ENCODE measurements around the gene CCDC102B. TPM values are rescaled to one million over a fixed set of nuclear protein-coding genes. Genes with fewer than 3 reads are reported as not detected.

Gene CCDC102B
- polyA plus RNA-seq, 3 donors from 2014 or later: 2.8 to 7.0 (median 6.2) TPM

- no peak overlapping the region for H3K27ac Mint-ChIP-seq
- H3K4me1 Mint-ChIP-seq: no peaks in the 10 kb centered on the region
- H3K4me3 Mint-ChIP-seq: no peak overlapping the region
- H3K9me3 Mint-ChIP-seq: peaks cover 0 to 8% (median 1%) of the 10 kb centered on the region in 6 donors
- H3K36me3 Mint-ChIP-seq: no peaks in the 10 kb centered on the region
- DNase-seq: no peak
- no peaks in the 10 kb centered on the region for H3K27me3 Mint-ChIP-seq (ENCODE audit: low read depth in 3 of 3)
These were observed 237.9 kb downstream of the CCDC102B start for GRCh38 chr18:69035756-69036155.

GRCh38 chr18:69044215-69044614, 246.3 kb downstream of the CCDC102B start:
- no peak for DNase-seq
- no peaks in the 10 kb centered on the region for H3K36me3 Mint-ChIP-seq
- H3K4me1 Mint-ChIP-seq: no peaks in the 10 kb centered on the region
- no peak overlapping the region for H3K27ac Mint-ChIP-seq
- H3K9me3 Mint-ChIP-seq: peaks cover 6 to 15% (median 9%) of the 10 kb centered on the region in 6 donors
- no peak overlapping the region for H3K4me3 Mint-ChIP-seq
- peaks cover 0 to 2% (median 0%) of the 10 kb centered on the region in 3 donors for H3K27me3 Mint-ChIP-seq (ENCODE audit: low read depth in 3 of 3)

GRCh38 chr18:69064063-69064462, 266.2 kb downstream of the CCDC102B start:
- H3K9me3 Mint-ChIP-seq: peaks cover 0 to 19% (median 5%) of the 10 kb centered on the region in 6 donors
- no peaks in the 10 kb centered on the region for H3K4me1 Mint-ChIP-seq
- H3K4me3 Mint-ChIP-seq: no peak overlapping the region
- peaks cover 0 to under 1% (median 0%) of the 10 kb centered on the region in 3 donors for H3K27me3 Mint-ChIP-seq (ENCODE audit: low read depth in 3 of 3)
- H3K27ac Mint-ChIP-seq: no peak overlapping the region
- no peak for DNase-seq
- no peaks in the 10 kb centered on the region for H3K36me3 Mint-ChIP-seq

GRCh38 chr18:69067048-69067447, 269.2 kb downstream of the CCDC102B start:
- Mint-ChIP-seq H3K4me3 (no peak overlapping the region), H3K36me3 (no peaks in the 10 kb centered on the region), H3K9me3 (peaks cover 3 to 22% (median 7%) of the 10 kb centered on the region in 6 donors), H3K27me3 (ENCODE audit: low read depth in 3 of 3) (peaks cover 0 to 1% (median 0%) of the 10 kb centered on the region in 3 donors), H3K27ac (no peak overlapping the region), H3K4me1 (no peaks in the 10 kb centered on the region)
- no peak for DNase-seq

- Mint-ChIP-seq H3K9me3 (peaks cover 3 to 23% (median 12%) of the 10 kb centered on the region in 6 donors), H3K4me3 (no peak overlapping the region), H3K4me1 (no peaks in the 10 kb centered on the region), H3K27me3 (ENCODE audit: low read depth in 3 of 3) (peaks cover 0 to 1% (median 0%) of the 10 kb centered on the region in 3 donors), H3K36me3 (no peaks in the 10 kb centered on the region), H3K27ac (no peak overlapping the region)
- no peak for DNase-seq
These were observed 273.8 kb downstream of the CCDC102B start for GRCh38 chr18:69071680-69072079.

- Mint-ChIP-seq H3K4me1 (no peaks in the 10 kb centered on the region), H3K9me3 (peaks cover 0 to 8% (median 2%) of the 10 kb centered on the region in 6 donors), H3K4me3 (no peak overlapping the region), H3K36me3 (no peaks in the 10 kb centered on the region), H3K27me3 (ENCODE audit: low read depth in 3 of 3) (no peaks in the 10 kb centered on the region), H3K27ac (no peak overlapping the region)
- no peak for DNase-seq
These were observed 284.0 kb downstream of the CCDC102B start for GRCh38 chr18:69081846-69082245.

GRCh38 chr18:69082499-69082898, 284.6 kb downstream of the CCDC102B start:
- no peak overlapping the region for H3K4me3 Mint-ChIP-seq
- DNase-seq: no peak
- H3K36me3 Mint-ChIP-seq: no peaks in the 10 kb centered on the region
- no peaks in the 10 kb centered on the region for H3K27me3 Mint-ChIP-seq (ENCODE audit: low read depth in 3 of 3)
- H3K9me3 Mint-ChIP-seq: peaks cover 0 to 8% (median under 1%) of the 10 kb centered on the region in 6 donors
- no peak overlapping the region for H3K27ac Mint-ChIP-seq
- no peaks in the 10 kb centered on the region for H3K4me1 Mint-ChIP-seq

GRCh38 chr18:69085951-69086350, 288.1 kb downstream of the CCDC102B start:
- no peaks in the 10 kb centered on the region for H3K27me3 Mint-ChIP-seq (ENCODE audit: low read depth in 3 of 3)
- no peak for DNase-seq
- no peaks in the 10 kb centered on the region for H3K4me1 Mint-ChIP-seq
- no peaks in the 10 kb centered on the region for H3K36me3 Mint-ChIP-seq
- no peak overlapping the region for H3K27ac Mint-ChIP-seq
- H3K4me3 Mint-ChIP-seq: no peak overlapping the region
- peaks cover 0 to 2% (median 0%) of the 10 kb centered on the region in 6 donors for H3K9me3 Mint-ChIP-seq

GRCh38 chr18:69088973-69089372, 291.1 kb downstream of the CCDC102B start:
- no peak overlapping the region for H3K27ac Mint-ChIP-seq
- H3K4me1 Mint-ChIP-seq: no peaks in the 10 kb centered on the region

GRCh38 chr18:69097349-69097748, 299.5 kb downstream of the CCDC102B start:
- no peaks in the 10 kb centered on the region for H3K4me1 Mint-ChIP-seq
- no peaks in the 10 kb centered on the region for H3K27me3 Mint-ChIP-seq (ENCODE audit: low read depth in 3 of 3)
- H3K36me3 Mint-ChIP-seq: no peaks in the 10 kb centered on the region
- no peak overlapping the region for H3K4me3 Mint-ChIP-seq
- DNase-seq: no peak
- no peak overlapping the region for H3K27ac Mint-ChIP-seq
- peaks cover 0 to 6% (median 0%) of the 10 kb centered on the region in 6 donors for H3K9me3 Mint-ChIP-seq

More at GRCh38 chr18:69088973-69089372, 291.1 kb downstream of the CCDC102B start:
- Mint-ChIP-seq H3K27me3 (ENCODE audit: low read depth in 3 of 3) (no peaks in the 10 kb centered on the region), H3K9me3 (peaks cover 0 to 5% (median 1%) of the 10 kb centered on the region in 6 donors), H3K36me3 (no peaks in the 10 kb centered on the region), H3K4me3 (no peak overlapping the region)
- no peak for DNase-seq

- no peak for DNase-seq
- no peaks in the 10 kb centered on the region for H3K4me1 Mint-ChIP-seq
- H3K27ac Mint-ChIP-seq: no peak overlapping the region
- H3K27me3 Mint-ChIP-seq (ENCODE audit: low read depth in 3 of 3): peaks cover 0 to 3% (median 1%) of the 10 kb centered on the region in 3 donors
- peaks cover 0 to 5% (median 0%) of the 10 kb centered on the region in 6 donors for H3K9me3 Mint-ChIP-seq
- H3K36me3 Mint-ChIP-seq: no peaks in the 10 kb centered on the region
- no peak overlapping the region for H3K4me3 Mint-ChIP-seq
These were observed 305.1 kb downstream of the CCDC102B start for GRCh38 chr18:69102959-69103358.

Other genes starting within 250 kb of the CCDC102B start
- 10 to 100 TPM; 20.7 to 22.6 (median 21.3) TPM for gene TMX3, start 83.0 kb upstream of the CCDC102B start, polyA plus RNA-seq